Stimulated activated CD8-positive, alpha-beta memory T cell treated with anti-CD3 and anti-CD28 coated beads, Interleukin-12 subunit alpha, Interleukin-12 subunit beta, amount 100 ng/mL, for 24 hours (primary cell): Measurements from ENCODE around the gene DHX9.
"Not testable (repeated sequence)": the region's sequence is repeated elsewhere in the genome, so short reads cannot be mapped to it uniquely, and the experiment has no call there.

Source experiments
- DNase-seq: peaks from one replicate; pipeline ENCODE4 v3.0.0-alpha.2; 2020; ENCODE audit errors: extremely low read depth

Gene DHX9

GRCh38 chr1:182889997-182890396, 50.9 kb downstream of the DHX9 start:
- DNase-seq = no peak

- no peak for DNase-seq
Measured at GRCh38 chr1:182890927-182891610, 51.9 kb downstream of the DHX9 start.

- no peak for DNase-seq
Measured at GRCh38 chr1:182897696-182898095, 58.5 kb downstream of the DHX9 start.

- DNase-seq = not testable (repeated sequence)
Measured at GRCh38 chr1:182901946-182902345, 62.8 kb downstream of the DHX9 start.

GRCh38 chr1:182905321-182905720, 66.2 kb downstream of the DHX9 start:
- DNase-seq = no peak

- no peak for DNase-seq
Measured at GRCh38 chr1:182909578-182909977, 70.4 kb downstream of the DHX9 start.

GRCh38 chr1:182910143-182910542, 71.0 kb downstream of the DHX9 start:
- no peak for DNase-seq

- no peak for DNase-seq
Measured at GRCh38 chr1:182913401-182913800, 74.3 kb downstream of the DHX9 start.

GRCh38 chr1:182917378-182917777, 78.2 kb downstream of the DHX9 start:
- no peak for DNase-seq

- DNase-seq = no peak
Measured at GRCh38 chr1:182925661-182926060, 86.5 kb downstream of the DHX9 start.

GRCh38 chr1:182927693-182928433, 88.7 kb downstream of the DHX9 start:
- no peak for DNase-seq

GRCh38 chr1:182930985-182931384, 91.8 kb downstream of the DHX9 start:
- no peak for DNase-seq

- DNase-seq = no peak
Measured at GRCh38 chr1:182935716-182936115, 96.6 kb downstream of the DHX9 start.
